ENCODE measurements around the gene LONRF2.
A peak's percentile ranks its signal among the peaks of the same experiment; 100 is the strongest.
"Not testable (repeated sequence)": the region's sequence is repeated elsewhere in the genome, so short reads cannot be mapped to it uniquely, and the experiment has no call there.

Gene LONRF2

GRCh38 chr2:100254646-100255210 lies 67.6 kb downstream of the LONRF2 start:
- DNase-seq (ENCODE audit: low read depth in 2 of 2) = no peak

GRCh38 chr2:100253786-100254185 lies 68.5 kb downstream of the LONRF2 start:
- DNase-seq (ENCODE audit: low read depth in 2 of 2) = no peak

- no peak for DNase-seq (ENCODE audit: low read depth in 2 of 2)
Measured at GRCh38 chr2:100252811-100253698, 69.2 kb downstream of the LONRF2 start.

GRCh38 chr2:100250645-100251044 lies 71.7 kb downstream of the LONRF2 start:
- no peak for DNase-seq (ENCODE audit: low read depth in 2 of 2)

- DNase-seq (ENCODE audit: low read depth in 2 of 2) = no peak
Measured at GRCh38 chr2:100248971-100249370, 73.3 kb downstream of the LONRF2 start.

- not testable (repeated sequence) for DNase-seq (ENCODE audit: low read depth in 2 of 2)
Measured at GRCh38 chr2:100248556-100248955, 73.7 kb downstream of the LONRF2 start.

GRCh38 chr2:100248044-100248330 lies 74.3 kb downstream of the LONRF2 start:
- DNase-seq (ENCODE audit: low read depth in 2 of 2) = no peak

GRCh38 chr2:100247256-100248043 lies 74.9 kb downstream of the LONRF2 start:
- DNase-seq (ENCODE audit: low read depth in 2 of 2) = no peak

- DNase-seq (ENCODE audit: low read depth in 2 of 2) = no peak
Measured at GRCh38 chr2:100246163-100247145, 75.8 kb downstream of the LONRF2 start.

- DNase-seq (ENCODE audit: low read depth in 2 of 2) = no peak
Measured at GRCh38 chr2:100245681-100246080, 76.6 kb downstream of the LONRF2 start.

- no peak for DNase-seq (ENCODE audit: low read depth in 2 of 2)
Measured at GRCh38 chr2:100244881-100245605, 77.3 kb downstream of the LONRF2 start.

- no peak for DNase-seq (ENCODE audit: low read depth in 2 of 2)
Measured at GRCh38 chr2:100243631-100244030, 78.7 kb downstream of the LONRF2 start.

GRCh38 chr2:100242891-100243619 lies 79.2 kb downstream of the LONRF2 start:
- DNase-seq (ENCODE audit: low read depth in 2 of 2) = peak; percentile 15 to 32

GRCh38 chr2:100242476-100242875 lies 79.8 kb downstream of the LONRF2 start:
- DNase-seq (ENCODE audit: low read depth in 2 of 2) = no peak

GRCh38 chr2:100241236-100241635 lies 81.1 kb downstream of the LONRF2 start:
- DNase-seq (ENCODE audit: low read depth in 2 of 2) = no peak

GRCh38 chr2:100240386-100240785 lies 81.9 kb downstream of the LONRF2 start:
- no peak for DNase-seq (ENCODE audit: low read depth in 2 of 2)

GRCh38 chr2:100239486-100240210 lies 82.7 kb downstream of the LONRF2 start:
- DNase-seq (ENCODE audit: low read depth in 2 of 2) = no peak

GRCh38 chr2:100238471-100238870 lies 83.8 kb downstream of the LONRF2 start:
- no peak for DNase-seq (ENCODE audit: low read depth in 2 of 2)

GRCh38 chr2:100237770-100238169 lies 84.5 kb downstream of the LONRF2 start:
- no peak for DNase-seq (ENCODE audit: low read depth in 2 of 2)

Data from stimulated activated CD4-positive, alpha-beta T cell treated with anti-CD3 and anti-CD28 coated beads, Interleukin-1b, Interleukin-23, amount 100 ng/mL, for 4 hours (primary cell).